GM21786 (cell line): ENCODE results near the gene LRRC34.
A peak's percentile ranks its signal among the peaks of the same experiment; 100 is the strongest.

Experiments
- ATAC-seq: cut with Tn5 transposase; IDR thresholded peaks from one replicate; pipeline ENCODE4 v1.9.1; 2021; ENCODE audit not compliant: unreplicated experiment

The LRRC34 gene, protein sequence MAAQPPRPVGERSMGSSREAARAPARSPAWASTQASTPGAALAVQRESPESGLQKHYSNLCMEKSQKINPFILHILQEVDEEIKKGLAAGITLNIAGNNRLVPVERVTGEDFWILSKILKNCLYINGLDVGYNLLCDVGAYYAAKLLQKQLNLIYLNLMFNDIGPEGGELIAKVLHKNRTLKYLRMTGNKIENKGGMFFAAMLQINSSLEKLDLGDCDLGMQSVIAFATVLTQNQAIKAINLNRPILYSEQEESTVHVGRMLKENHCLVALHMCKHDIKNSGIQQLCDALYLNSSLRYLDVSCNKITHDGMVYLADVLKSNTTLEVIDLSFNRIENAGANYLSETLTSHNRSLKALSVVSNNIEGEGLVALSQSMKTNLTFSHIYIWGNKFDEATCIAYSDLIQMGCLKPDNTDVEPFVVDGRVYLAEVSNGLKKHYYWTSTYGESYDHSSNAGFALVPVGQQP

DNA sequence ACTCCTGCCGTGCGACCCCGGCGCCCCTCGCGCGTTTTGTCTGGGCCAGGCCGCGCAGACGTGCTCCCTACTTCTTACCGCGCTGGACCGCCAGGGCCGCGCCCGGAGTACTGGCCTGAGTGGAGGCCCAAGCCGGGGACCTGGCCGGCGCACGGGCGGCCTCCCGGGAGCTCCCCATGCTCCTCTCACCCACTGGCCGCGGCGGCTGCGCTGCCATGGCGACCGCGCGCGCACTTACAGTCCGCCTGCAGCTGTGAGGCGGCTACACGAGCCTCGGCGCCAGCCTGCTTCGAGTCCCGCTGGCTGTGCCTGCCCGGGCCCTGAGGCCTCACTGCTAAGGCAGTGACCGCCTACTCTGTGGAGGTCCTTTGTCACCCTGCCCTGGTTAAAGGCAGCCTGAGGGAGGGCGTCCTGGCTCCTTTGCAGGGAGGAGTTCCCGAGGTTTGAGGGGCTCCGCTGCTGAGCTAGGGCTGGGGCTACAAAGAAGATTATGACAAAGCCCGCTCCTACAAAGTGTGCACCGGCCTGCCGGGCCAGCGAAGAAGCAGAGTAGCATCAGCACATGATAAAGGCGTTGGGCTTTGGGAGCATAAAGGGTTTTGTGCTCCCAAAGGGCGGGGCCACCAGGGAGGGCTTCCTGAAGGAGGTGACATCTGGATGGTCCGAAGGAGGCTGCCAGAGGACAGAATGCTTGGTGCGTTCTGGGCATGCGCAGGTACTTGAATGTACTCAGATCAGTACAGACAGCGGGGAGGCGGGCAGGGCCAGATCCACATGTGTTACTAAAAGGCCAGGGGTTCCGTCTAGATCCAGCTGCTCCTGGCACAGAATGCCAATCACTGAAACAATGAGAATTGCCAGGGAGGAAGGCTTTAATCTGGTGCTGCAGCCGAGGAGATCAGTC lies at the start of gene LRRC34, which contains the start of gene LRRIQ4:
Gene LRRC34, minus strand, starts transcription at position 573 of the 904 bp plus-strand sequence. Its CDS starts 356 bp downstream, at position 217.
Gene LRRIQ4, plus strand, starts transcription at position 539 of the 904 bp plus-strand sequence. CDS start 9,052 bp downstream, outside the sequence.
- peak; percentile 58 for ATAC-seq

DNA sequence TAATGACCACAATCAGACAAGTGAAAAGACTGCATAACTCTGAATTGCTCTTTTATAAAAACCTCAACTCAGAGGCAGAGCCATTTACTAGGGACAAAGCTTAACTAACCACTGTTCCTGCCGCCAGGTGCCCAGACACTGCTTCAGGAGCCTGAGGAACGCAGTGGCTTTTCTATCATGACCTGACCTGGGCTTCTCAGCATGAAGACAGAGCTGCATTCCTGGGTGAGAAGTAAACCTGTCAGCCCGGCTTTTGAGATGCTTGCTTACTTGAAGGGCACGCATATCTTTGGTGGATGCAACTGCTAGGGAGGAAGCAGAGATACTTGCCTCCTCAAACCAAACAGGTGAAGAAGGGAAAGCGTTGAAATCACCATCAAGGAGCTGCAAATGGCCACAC lies 49.2 kb upstream of the LRRC34 start:
- no peak for ATAC-seq

DNA sequence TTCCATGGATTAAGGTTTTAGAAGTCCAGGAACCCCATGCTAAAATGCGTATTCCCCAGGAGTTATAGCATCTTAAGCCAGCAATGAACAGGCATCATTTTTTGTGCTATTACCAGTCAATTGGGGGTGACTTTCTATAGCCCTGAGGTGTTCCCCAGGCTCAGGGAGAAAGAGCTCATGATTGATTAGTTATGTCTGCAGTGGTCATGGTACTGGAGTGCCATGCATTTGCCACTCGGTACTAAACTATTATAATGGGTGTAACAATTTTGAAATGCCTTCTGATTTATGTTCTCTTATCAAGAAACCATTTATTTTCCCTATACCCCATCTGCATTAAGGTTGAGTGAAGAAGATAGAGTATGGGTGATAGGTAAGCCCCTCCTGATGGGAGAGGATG lies 45.1 kb upstream of the LRRC34 start:
- no peak for ATAC-seq

DNA sequence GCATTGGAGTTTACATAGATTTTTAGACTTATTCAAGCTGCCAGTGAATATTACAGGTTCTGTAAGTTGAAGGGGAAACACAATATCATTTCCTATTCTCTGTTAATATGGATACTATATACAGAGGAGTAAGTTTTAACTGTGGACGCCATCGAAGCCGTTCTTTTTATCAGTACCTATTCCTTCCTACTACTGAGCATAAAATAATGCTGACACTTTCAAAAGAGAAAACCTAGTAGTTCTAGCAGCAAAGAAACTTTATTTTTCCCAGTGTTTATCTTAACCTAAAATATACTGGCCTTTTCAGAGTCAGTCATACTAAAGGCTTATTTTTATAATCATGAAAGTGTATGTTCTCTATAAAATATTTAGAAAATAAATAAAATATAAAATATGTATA lies 42.8 kb upstream of the LRRC34 start:
- no peak for ATAC-seq

DNA sequence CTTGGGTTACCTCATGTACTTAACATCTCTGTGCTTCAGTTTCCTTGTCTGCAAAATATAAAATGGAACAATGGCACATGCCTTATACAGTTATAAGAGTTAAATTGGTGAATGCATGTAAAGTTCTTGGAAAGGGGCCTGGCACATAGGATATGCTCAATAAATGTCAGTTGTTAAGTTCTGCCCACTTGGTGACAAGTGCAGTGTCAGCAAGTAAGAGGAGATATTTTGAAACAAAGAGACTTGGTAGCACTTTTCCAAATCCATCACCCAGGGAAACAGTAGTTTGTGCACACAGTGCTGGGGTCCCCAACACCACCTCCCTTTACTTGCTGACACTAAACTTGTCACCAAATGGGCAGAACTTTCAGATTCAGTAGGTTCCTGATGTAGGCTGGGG lies 37.9 kb upstream of the LRRC34 start:
- ATAC-seq, result no peak

DNA sequence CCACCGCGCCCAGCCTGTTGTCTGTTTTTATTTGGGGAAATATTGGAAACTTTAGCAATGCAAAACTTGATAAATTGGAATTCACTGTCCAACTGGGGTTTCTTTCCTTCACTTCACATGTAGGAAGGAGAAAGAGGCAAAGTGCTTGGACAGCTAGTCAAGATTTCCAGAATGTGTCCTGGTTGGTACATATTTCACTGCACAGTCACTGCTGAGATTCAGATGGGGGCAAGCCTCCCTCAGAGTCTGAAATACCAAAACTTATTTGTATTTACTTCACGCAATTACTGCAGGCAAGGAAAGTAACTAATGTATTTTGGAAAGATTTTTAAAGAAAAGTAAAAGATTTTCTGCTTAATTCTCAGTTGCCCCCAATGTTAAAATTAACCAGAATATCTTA lies 36.0 kb upstream of the LRRC34 start:
- no peak for ATAC-seq

DNA sequence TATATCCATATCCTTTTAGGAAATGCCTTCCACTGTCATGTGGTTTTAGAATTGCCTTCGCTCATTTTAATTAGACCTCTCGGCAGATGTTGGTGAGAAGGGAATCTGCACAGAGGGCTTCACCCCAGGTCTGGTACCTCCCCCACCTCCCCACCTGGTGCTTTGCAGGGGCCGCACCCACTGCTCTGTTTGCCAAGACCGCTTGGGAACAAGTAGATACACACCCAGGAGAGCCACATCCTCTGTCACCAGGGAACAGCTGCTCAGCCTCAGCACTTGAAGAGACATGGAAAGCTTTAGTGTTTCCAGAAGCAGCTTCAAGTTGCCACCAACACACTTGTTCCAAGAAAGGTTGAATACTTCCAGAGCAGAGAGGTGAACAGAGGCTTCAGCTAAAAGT lies 35.2 kb upstream of the LRRC34 start:
- ATAC-seq, result no peak

DNA sequence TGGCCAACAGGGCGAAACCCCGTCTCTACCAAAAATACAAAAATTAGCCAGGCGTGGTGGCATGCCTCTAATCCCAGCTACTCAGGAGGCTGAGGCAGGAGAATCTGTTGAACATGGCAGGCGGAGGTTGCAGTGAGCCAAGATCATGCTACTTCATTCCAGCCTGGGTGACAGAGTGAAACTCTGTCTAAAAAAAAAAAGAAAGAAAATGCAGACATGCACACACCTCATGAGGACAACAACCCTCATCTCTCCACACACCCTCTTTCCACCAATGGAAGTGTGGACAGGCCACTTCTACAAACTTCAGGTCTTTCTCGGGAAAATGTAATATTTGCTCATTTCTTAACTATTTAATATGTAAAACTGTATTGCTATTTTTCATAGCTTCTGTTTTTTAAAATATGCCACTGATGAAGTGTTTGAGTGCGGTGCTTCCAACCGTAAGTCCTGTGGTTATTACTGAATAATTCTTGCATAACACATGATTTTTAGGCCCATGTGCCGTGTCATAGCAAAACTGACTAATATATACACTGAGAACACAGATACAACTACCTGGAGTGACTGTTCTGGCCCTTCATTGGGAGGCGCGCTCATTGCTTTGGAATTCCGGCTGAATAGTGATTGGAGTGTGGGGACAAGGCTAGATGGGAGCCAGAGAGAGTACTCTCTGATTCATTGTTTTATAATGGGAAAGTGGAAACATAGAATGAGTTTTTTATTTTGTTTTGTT lies 33.9 kb upstream of the LRRC34 start:
- peak; percentile 97 for ATAC-seq

DNA sequence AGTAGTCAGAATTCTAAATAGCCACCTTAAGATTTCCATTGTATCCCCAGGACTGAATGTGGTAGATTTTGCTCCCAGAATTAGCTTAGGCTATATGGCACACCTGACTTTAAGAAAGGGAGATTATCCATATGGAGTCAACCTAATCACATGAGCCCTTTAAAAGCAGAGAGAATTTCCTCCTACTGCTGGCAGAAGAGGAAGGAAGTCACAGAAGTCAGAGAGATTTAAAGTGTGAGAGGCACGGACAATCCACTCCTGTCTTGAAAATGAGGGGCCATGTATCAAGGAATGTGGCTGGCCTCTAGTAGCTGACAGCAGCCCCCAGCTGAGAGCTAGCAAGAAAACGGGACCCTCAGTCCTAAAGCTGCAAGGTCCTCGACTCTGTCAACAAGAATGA lies 30.3 kb upstream of the LRRC34 start:
- no peak for ATAC-seq

DNA sequence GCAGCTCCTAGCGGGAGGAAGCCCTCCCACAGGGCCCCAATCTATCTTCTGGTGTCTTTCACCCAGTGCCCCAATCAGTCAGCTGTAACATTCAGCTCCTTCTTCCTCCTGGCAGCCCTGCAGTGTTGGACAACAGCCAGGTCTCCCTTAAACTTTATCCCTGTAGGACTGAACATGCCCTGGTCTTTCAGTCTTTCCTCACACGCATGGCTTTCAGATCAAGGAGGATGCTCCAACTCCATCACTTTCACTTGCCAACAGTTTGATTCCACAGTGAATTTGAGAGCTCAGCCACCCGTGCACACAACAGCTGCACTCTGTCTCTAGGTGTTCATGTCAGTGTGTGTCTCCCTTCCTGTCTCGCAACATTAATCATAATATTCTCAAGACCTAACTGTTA lies 28.5 kb upstream of the LRRC34 start:
- ATAC-seq, result peak; percentile 79

DNA sequence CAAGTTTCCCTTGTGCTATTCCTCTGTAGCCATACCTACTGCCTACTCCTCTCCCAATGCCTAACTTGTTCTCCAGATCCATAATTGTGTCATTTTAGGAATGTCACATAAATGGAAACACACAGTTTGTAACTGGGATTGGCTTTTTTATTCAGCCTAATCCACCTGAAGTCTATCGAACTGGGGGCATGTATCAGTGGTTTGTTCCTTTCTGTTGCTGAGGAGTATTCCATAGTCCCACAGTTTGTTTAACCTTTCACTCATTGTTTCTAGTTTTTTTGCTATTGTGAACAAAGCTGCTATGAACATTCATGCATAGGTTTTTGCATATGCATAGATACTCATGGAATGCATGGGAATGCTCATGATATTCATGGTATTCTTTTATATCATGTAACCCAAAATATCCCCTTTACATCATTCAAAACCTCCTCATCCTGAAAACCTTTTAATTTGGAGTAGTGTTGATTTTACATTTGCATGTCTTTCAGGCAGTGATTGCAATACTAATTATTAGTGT lies 25.9 kb upstream of the LRRC34 start:
- no peak for ATAC-seq

DNA sequence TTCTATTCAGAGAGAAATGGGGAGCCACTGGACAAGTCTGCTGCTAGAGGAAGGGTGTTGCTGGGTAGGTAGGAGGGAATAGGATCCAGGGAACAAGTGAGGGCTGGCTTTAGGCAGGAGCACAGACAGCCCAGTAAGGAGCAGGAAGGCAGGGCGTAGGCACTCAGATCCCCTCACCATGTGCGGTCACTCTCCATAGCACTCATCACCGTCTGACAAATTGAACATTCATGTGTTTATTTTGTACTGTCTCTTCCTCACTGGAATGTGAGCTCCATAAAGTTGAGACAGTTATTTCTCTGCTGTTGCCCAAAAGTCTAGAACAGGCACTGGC lies 24.2 kb upstream of the LRRC34 start:
- no peak for ATAC-seq

DNA sequence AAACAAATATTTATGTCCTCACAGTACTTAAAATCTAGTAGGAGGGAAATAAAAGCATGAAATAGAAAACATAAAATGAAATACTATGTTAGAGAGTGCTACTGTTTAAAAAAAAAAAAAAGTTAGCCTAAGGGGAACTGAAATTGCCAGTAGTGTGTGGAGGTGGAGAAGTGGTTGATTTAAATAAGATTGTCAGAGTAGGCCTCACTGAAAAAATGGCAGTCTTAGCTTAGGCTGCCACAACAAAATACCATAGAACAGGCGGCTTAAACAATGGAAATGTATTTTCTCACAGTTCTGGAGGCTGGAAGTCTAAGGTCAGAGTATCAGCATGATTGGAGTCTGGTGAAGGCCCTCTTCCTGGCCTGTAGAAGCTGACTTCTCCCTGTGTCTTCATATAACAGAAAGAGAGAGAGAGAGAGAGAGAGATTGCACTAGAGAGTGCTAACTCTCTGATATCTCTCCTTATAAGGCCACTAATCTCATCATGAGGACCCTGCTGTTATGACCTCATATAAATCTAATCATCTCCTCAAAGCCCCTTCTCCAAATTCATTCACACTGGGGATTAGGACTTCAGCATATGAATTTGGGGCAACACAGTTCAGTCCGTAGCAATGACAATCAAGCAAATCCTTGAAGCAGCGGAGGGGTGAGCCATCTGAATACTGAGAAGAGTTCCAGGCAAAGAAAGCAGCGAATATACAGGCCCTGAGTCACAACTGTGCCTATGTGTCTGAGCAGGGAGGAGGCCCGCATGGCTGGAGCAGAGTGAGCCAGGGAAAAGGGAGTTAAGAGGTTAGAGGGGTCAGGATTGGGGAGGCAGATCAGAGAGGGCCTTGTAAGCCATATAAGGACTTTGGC lies 23.6 kb upstream of the LRRC34 start:
- peak; percentile 91 for ATAC-seq

DNA sequence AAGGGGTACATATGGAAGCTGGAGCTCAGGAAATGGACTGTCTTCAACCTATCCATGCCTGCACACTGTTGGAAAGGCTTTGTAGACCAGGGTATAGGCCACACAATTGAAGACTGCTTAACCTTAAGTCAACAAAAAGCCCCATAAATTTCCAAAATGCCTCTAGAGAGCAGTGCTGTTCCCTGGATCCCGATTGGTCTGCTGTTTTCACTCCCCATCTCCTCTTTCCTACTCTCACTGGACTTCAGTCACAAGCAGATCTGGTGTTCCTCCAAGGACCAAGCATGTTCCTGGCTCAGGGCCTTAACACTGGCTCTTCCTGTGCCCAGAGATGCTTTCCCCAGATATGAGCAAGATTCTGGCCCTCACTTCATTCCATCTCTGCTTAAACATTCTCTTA lies 22.8 kb upstream of the LRRC34 start:
- ATAC-seq, result peak; percentile 16

DNA sequence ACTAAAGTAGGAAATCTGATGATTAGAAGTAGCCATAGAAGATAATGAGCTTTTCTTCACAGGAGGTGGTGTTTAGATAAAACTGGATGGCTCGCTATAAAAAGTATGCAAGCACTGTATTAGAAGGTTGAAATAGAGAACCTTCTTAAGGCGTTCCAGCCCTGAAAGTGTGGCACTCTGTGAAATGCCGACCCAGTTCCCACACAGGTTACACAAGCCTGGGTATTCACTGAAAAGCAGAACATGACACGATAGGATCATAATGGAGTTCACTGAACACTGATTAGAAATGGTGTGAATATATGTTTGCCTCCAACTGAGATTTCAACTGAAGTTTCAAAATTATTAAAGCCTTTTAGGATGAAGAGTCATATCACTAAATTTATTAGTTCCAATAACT lies 15.0 kb upstream of the LRRC34 start:
- ATAC-seq, result no peak

DNA sequence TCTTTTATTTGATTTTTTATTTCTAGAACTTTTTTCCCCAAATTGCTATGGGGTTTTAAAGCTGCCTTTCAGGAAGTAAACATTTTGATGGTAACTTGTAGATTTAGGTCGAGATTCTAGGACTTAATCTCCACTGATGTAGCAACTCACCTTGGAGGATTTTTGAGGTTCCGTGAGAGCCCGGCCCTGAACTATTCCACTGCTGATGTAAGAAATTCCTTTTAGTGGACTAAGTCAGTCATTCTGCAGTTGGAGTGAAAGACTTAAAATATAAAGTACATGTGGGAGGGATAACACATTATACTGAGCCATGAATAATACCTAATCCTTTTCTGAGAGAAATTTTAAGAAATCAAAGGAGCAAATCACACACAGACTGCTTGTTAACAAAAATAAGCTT lies 12.6 kb upstream of the LRRC34 start:
- ATAC-seq, result no peak

DNA sequence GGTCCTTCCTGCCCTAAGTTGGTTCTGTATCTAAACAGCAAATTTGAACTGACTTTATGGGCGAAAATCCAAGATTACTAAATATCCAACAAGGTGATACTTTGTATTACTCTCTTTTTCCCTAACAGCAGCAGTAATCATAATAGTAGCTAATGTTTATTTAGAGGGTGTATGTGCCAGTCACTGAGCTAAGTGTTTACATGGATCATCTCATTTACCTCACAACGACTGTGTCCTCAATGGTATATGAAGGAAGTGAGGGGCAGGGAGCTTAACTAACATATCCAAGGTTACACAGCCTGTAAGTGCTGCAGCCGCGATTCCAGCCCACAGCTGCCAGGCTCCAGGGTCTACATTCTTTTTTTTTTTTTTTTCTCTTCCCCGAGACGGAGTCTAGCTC lies 10.3 kb upstream of the LRRC34 start:
- no peak for ATAC-seq

DNA sequence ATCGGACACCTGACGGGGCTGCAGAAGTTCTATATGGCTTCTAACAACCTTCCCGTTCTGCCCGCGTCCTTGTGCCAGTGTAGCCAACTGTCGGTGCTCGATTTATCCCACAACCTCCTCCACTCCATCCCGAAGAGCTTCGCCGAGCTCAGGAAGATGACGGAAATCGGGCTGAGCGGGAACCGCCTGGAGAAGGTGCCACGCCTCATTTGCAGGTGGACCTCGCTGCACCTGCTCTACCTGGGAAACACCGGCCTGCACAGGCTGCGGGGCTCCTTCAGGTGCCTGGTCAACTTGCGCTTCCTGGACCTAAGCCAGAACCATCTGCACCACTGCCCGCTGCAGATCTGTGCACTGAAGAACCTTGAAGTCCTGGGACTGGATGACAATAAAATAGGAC lies 9.8 kb upstream of the LRRC34 start:
- ATAC-seq, result no peak

DNA sequence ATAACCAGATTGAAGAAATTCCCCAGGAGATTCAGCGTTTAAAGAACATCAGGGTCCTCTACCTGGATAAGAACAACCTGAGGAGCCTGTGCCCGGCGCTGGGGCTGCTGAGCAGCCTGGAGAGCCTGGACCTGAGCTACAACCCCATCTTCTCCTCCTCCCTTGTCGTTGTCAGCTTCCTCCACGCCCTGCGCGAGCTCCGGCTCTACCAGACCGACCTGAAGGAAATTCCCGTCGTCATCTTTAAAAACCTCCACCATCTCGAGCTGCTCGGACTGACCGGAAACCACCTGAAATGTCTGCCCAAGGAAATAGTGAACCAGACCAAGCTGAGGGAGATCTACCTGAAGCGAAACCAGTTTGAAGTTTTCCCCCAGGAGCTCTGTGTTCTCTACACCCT lies 9.4 kb upstream of the LRRC34 start:
- ATAC-seq, result no peak

DNA sequence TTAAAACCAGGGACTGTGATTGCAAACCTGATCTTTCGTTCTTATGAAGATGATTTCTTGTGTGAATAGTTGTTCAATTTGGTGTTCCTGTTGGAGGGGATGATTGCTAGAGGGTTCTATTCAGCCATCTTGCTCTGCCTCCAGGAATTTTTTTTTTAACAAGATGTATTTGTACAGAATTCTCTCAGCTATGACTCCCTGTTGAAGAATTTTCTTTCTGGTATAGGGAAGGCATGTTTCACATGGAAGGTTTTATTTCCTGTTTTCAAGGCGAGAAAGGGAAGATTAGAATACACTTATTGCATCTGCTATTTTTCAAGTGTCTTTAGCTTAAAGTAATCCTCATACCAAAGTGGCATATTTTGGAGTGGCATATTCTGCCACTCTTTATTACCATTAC lies 5.6 kb upstream of the LRRC34 start:
- ATAC-seq, result no peak
